ENCODE data around the gene KRT79. TPM values are rescaled to one million over a fixed set of nuclear protein-coding genes. Genes with fewer than 3 reads are reported as not detected.
"Not testable (repeated sequence)": the region's sequence is repeated elsewhere in the genome, so short reads cannot be mapped to it uniquely, and the experiment has no call there.

The KRT79 gene
- total RNA-seq, 2 experiments from 2014 or later: not detected

GRCh38 chr12:52795332-52795674 is 38.8 kb downstream of the KRT79 start:
- H3K4me3 Mint-ChIP-seq; intact Hi-C loops (cut with micrococcal nuclease); H3K27ac Mint-ChIP-seq; H3K27me3 Mint-ChIP-seq (ENCODE audit: low read depth); DNase-seq; H3K36me3 Mint-ChIP-seq (ENCODE audit: low read depth); H3K4me1 Mint-ChIP-seq (ENCODE audit: low read depth); H3K9me3 Mint-ChIP-seq: not testable (repeated sequence)
- CTCF ChIA-PET: interaction anchor here (0.8 kb wide), 1 partner anchor 769 kb away, joined by 3 read pairs; no protein-coding TSS in a partner anchor

DNA sequence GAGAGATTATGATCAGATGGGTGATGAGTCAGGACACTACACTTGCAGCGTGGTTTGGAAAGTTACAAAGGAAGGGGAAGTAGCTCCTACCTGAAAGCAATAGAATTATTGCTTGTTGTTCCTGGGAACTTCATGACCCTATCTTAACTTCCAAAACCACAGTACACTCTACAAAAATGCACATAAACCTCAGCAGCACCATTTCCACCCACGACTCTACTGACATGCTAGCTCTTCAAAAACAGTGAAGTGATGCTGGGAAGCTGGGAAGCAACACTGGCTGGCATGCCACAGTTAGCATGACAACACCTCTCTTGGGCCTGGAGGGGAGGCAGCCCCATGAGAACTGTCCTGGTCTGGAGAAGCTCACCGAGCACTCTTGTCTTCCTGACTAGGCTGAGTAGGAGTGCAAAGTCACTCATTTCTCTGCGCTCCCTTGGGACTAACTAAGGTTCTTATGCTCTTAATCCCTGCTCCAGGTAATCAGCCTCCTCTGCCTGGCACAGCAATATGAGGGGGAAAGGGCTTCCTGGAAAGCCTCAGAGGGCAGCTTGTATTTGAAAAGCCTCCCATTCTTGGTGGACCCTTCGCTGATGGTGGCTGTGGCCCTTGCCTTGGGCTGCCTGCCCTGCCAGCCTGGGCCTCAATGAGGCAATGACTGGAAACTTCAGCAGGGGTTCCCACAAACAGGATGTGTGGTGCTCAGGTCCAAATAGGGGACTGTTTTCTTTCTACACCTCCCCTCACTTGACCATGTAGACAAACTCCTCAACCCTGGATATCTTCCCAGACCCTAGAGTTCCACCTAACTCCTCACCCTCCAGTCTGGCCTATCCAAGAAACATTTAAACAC is 39.4 kb downstream of the KRT79 start:
- DNase-seq: no peak
- H3K4me3 Mint-ChIP-seq: no peak overlapping the region
- peaks cover 8% of the 10 kb centered on the region for H3K27me3 Mint-ChIP-seq (ENCODE audit: low read depth)
- no peaks in the 10 kb centered on the region for H3K9me3 Mint-ChIP-seq
- H3K27ac Mint-ChIP-seq: no peak overlapping the region
- peaks cover 9% of the 10 kb centered on the region for H3K4me1 Mint-ChIP-seq (ENCODE audit: low read depth)
- H3K36me3 Mint-ChIP-seq (ENCODE audit: low read depth): no peaks in the 10 kb centered on the region
- intact Hi-C loops (cut with micrococcal nuclease): no loop called here
- CTCF ChIA-PET: interaction anchor here (0.8 kb wide), 1 partner anchor 769 kb away, joined by 3 read pairs; no protein-coding TSS in a partner anchor

DNA sequence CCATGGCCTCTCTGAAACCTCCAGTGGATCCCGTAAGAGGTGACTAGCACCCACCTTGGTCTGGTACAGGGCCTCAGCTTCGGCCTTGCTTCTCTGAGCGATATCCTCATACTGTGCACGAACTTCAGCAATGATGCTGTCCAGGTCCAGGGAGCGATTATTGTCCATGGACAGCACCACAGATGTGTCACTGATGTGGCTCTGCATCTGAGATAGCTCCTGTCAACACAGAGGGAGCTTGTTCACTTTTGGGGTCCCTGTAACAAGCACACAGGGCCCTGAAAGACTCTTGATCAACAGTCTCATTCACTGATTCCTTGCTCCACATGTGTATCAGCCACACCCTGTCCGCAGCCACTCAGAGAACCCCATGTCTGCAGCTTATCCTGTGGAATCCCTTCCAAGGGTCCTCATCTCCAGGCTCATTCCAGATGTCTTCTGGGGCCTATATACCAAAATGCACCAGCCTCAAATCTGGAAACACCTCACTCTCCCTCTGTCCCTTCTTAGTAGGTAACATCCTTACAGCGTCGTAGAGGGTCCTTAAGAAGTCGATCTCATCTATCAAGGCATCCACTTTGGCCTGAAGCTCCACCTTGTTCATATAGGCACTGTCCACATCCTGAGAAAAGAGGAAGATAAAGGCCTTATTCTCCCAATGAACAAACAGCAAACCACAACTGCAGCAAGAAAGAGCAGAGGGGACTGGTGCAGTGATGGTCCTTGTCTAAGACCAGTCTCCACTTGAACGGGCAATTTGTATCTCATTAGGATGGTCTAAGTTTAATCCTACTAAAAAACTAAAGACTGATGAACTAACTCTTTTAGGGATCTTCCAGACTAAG is 41.7 kb downstream of the KRT79 start:
- intact Hi-C loops (cut with micrococcal nuclease): no loop called here
- Mint-ChIP-seq H3K36me3 (ENCODE audit: low read depth) (no peaks in the 10 kb centered on the region), H3K9me3 (no peaks in the 10 kb centered on the region), H3K4me3 (no peak overlapping the region), H3K27ac (no peak overlapping the region), H3K4me1 (ENCODE audit: low read depth) (peaks cover 13% of the 10 kb centered on the region), H3K27me3 (ENCODE audit: low read depth) (peaks cover 14% of the 10 kb centered on the region)
- CTCF ChIA-PET: interaction anchor here (0.6 to 1.4 kb wide), 3 partner anchors 87 to 913 kb away, joined by 3 to 5 read pairs (median 5); no protein-coding TSS in a partner anchor
- no peak for DNase-seq

GRCh38 chr12:52791271-52792184 is 42.6 kb downstream of the KRT79 start:
- no peaks in the 10 kb centered on the region for H3K9me3 Mint-ChIP-seq
- H3K36me3 Mint-ChIP-seq (ENCODE audit: low read depth): no peaks in the 10 kb centered on the region
- H3K27me3 Mint-ChIP-seq (ENCODE audit: low read depth): peaks cover 14% of the 10 kb centered on the region
- H3K27ac Mint-ChIP-seq: no peak overlapping the region
- CTCF ChIA-PET: interaction anchor here (0.8 to 1.6 kb wide), 4 partner anchors 88 to 93 kb away, joined by 3 to 5 read pairs (median 4); no protein-coding TSS in a partner anchor
- peaks cover 13% of the 10 kb centered on the region for H3K4me1 Mint-ChIP-seq (ENCODE audit: low read depth)
- intact Hi-C loops (cut with micrococcal nuclease): no loop called here
- DNase-seq: no peak
- no peak overlapping the region for H3K4me3 Mint-ChIP-seq

DNA sequence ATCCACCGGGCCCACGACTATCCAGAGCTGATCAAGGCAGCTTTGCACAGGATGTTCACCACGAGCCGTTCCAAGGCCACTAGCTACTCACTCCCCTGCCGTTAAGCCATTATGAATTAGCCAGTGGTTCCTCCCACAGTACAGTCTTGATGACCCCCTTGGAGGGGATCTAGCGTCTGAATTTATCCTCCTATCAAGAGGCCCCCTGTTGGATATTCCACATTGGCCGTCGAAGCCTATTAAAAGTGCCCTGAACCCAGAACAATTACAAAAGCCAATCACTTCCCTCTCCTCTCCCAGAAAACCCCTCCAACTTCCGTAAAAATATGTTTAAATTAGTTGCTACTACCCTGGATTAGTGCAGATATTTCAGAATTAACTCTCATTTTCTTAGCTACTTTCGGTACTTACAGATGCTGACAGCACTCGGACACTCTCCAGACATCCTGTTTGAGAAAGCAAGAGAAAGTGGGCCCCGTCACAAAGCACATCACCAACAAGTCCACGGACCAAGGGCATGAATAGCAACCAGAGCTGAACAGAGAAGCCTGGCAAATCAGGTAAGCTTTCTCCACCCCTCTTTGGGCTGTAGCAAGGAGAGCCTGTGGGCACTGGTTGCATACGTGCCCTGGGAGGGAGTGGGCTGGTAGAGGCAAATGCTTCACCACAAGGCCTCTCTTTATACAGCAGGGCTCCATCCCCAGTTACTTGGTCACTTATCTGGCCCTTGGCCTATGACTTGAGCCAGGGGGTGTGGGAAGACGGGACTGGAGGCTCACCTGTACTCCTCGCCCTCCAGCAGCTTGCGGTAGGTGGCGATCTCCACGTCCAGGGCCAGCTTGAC is 43.5 kb downstream of the KRT79 start:
- H3K4me3 Mint-ChIP-seq: no peak overlapping the region
- no peak overlapping the region for H3K27ac Mint-ChIP-seq
- H3K27me3 Mint-ChIP-seq (ENCODE audit: low read depth): peaks cover 14% of the 10 kb centered on the region
- peaks cover 13% of the 10 kb centered on the region for H3K4me1 Mint-ChIP-seq (ENCODE audit: low read depth)
- no peaks in the 10 kb centered on the region for H3K36me3 Mint-ChIP-seq (ENCODE audit: low read depth)
- DNase-seq: no peak
- intact Hi-C loops (cut with micrococcal nuclease): no loop called here
- CTCF ChIA-PET: interaction anchor here (1.1 to 1.6 kb wide), 2 partner anchors 89 to 94 kb away, joined by 4 read pairs; no protein-coding TSS in a partner anchor
- H3K9me3 Mint-ChIP-seq: no peaks in the 10 kb centered on the region

DNA sequence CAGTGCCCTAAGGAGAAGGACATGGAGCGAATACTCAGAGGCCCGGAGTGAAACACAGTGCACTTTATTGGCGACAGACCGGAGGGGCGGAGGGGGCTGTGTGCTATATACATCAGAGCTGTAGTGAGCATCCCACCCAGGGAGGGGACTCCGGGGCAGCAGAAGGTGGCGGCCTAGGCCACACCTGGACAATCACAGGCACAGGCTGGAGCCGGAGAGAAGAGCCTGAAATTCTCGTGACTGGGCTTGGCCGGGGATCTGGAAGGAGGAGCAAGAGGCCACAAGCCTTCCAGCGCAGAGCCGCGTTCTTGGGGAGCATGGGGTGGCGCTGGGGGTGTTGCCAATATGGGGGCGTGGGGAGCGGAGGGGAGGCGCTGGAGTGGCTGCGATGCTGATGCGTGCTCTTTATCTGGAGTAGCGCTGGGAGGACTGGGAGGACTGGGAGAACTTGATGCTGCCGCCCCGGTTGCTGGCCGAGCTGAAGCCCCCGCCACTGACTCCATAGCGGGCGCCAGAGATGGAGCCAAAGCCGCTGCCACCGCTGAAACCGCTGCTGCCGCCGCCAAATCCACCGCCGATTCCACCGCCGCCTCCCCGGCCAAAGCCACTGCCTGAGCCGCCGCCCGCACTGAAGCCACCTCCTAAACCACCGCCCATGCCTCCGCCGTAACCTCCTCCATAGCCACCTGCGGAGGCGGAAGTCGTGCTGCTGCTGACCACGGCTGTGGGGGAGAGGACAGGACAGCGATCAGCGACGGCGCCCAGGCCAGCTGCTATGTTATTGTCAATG is 44.3 kb downstream of the KRT79 start:
- peak; percentile 17 for DNase-seq
- Mint-ChIP-seq H3K36me3 (ENCODE audit: low read depth) (no peaks in the 10 kb centered on the region), H3K4me3 (no peak overlapping the region), H3K27me3 (ENCODE audit: low read depth) (peaks cover 14% of the 10 kb centered on the region), H3K27ac (no peak overlapping the region), H3K9me3 (no peaks in the 10 kb centered on the region), H3K4me1 (ENCODE audit: low read depth) (peaks cover 13% of the 10 kb centered on the region)
- CTCF ChIA-PET: interaction anchor here (1.1 to 1.6 kb wide), 2 partner anchors 90 to 95 kb away, joined by 4 read pairs; no protein-coding TSS in a partner anchor
- intact Hi-C loops (cut with micrococcal nuclease): no loop called here

GRCh38 chr12:52788876-52789636 is 45.1 kb downstream of the KRT79 start:
- Mint-ChIP-seq H3K4me3 (no peak overlapping the region), H3K27me3 (ENCODE audit: low read depth) (peaks cover 14% of the 10 kb centered on the region), H3K27ac (no peak overlapping the region), H3K9me3 (no peaks in the 10 kb centered on the region), H3K36me3 (ENCODE audit: low read depth) (no peaks in the 10 kb centered on the region), H3K4me1 (ENCODE audit: low read depth) (peaks cover 13% of the 10 kb centered on the region)
- DNase-seq: no peak
- CTCF ChIA-PET: interaction anchor here (0.7 kb wide), 1 partner anchor 209 kb away, joined by 3 read pairs; no protein-coding TSS in a partner anchor
- intact Hi-C loops (cut with micrococcal nuclease): no loop called here

DNA sequence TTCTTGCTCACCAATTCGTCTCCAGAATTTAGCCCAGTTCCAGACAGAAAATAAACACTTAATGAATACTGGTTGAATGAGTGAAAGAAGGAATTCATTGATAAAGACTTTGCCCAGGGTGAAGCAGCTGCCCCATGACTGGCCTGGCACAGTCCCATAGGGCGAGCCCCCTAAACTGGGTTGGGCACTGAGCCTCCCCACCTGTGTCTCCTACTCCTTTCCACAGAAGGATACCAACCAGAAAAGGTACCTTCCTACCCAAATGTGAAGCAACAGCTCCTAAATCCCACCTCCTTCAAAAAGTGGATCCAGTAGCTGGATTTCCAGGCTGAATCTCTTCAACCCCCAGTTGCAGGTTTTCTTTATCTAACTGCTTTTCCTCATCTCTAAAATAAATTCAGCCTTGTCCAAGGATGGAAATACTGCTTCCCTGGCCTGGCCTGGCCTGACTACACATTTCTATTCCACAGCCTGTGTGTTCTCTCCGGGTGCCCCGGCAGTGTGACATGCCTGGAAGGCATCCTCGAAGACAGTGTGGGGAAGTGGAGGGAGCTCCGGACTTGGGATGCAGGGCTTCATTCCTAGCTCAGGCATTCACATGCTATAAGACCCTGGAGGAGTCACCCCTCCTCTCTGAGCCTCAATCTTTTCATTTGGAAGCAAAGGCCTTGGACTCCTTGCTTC is 45.8 kb downstream of the KRT79 start:
- Mint-ChIP-seq H3K27ac (no peak overlapping the region), H3K36me3 (ENCODE audit: low read depth) (no peaks in the 10 kb centered on the region), H3K4me1 (ENCODE audit: low read depth) (peaks cover 13% of the 10 kb centered on the region), H3K27me3 (ENCODE audit: low read depth) (peaks cover 14% of the 10 kb centered on the region), H3K9me3 (no peaks in the 10 kb centered on the region), H3K4me3 (no peak overlapping the region)
- DNase-seq: no peak
- intact Hi-C loops (cut with micrococcal nuclease): no loop called here
- CTCF ChIA-PET: interaction anchor here (0.7 kb wide), 1 partner anchor 208 kb away, joined by 3 read pairs; no protein-coding TSS in a partner anchor

DNA sequence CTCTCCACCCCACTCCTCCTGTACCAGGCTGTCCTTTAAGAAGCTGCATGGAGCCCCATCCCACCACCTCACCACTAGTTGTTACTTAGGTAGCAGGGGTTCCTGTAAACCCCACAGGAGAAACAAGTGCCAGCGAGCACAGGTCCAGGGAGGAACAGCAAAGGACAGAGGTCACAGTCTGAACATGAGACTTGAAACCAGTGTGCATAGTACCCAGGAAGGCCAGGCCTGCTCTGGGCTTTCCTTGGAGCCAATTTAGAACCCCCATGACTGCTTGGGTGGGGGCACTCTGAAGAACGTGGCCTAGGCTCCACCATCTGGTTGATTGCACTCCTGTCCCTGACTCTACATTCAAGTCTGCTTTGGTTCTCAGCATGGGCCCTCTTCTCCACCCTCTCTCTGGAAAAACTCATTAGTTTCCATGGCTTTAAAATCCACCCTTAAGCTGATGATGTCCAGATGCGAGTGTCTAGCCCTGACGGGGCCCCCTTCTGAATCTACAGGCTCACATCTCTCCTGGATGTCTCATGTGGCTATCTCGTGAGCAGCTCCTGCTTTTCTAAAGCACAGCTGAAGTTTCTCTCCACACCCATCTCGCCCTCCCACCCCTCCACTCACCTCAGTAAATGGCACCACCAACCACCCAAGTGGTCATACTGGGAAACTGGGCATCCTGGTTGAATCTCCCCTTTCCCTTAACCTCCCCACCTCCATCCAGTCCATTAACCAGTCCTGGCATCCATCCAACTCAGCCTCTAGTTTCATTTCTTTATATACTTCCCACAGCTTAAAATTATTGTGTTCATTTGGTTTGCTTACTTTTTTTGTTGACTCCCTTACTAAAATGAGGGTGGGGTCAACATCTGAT is 46.6 kb downstream of the KRT79 start:
- Mint-ChIP-seq H3K4me1 (ENCODE audit: low read depth) (peaks cover 13% of the 10 kb centered on the region), H3K27ac (no peak overlapping the region), H3K9me3 (no peaks in the 10 kb centered on the region), H3K36me3 (ENCODE audit: low read depth) (no peaks in the 10 kb centered on the region), H3K4me3 (no peak overlapping the region), H3K27me3 (ENCODE audit: low read depth) (peaks cover 14% of the 10 kb centered on the region)
- DNase-seq: no peak
- intact Hi-C loops (cut with micrococcal nuclease): no loop called here
- CTCF ChIA-PET: no interaction called here
